B cell (primary cell): Measurements from ENCODE around the gene GBE1.

Source experiments
- CTCF ChIP-seq: fragments of 200-600 bp; IDR thresholded peaks from one replicate; pipeline ENCODE4 v1.8.0; 2022; ENCODE audit warnings: antibody characterized with exemption, mild to moderate bottlenecking
- EZH2 ChIP-seq: IDR thresholded peaks from 2 replicates; pipeline ENCODE4 v1.6.1; 2012; ENCODE audit warnings: borderline replicate concordance, low read depth, mild to moderate bottlenecking, moderate library complexity, low read length; ENCODE audit not compliant: insufficient read depth, poor library complexity, severe bottlenecking

- TF ChIP-seq EZH2 (no peak), CTCF (no peak)
Observed at GRCh38 chr3:81452418-81452817, 309.0 kb downstream of the GBE1 start.
